SK-N-SH treated with all-trans-retinoic acid at 6 μM for 48 hours (cell line): ENCODE measurements around the gene CACNA2D3.

ENCODE experiments used
- ATAC-seq: fragments of 200-7000 bp; cut with Tn5 transposase; 3 replicates; pipeline ENCODE4 v1.9.1; 2020; ENCODE audit warnings: mild to moderate bottlenecking, moderate library complexity
- ARNTL ChIP-seq: fragments of 450-650 bp; formaldehyde crosslinking; IDR thresholded peaks from 2 replicates; pipeline ENCODE4 v1.5.0; 2020; ENCODE audit warnings: low read depth, mild to moderate bottlenecking, moderate library complexity, borderline replicate concordance
- BACH2 ChIP-seq: fragments of 250-450 bp; sonication (Bioruptor Pico); IDR thresholded peaks from 2 replicates; pipeline ENCODE4 v1.9.0; 2021; ENCODE audit warnings: mild to moderate bottlenecking, borderline replicate concordance
- CREB5 ChIP-seq: fragments of 250-450 bp; sonication (Bioruptor Pico); IDR thresholded peaks from 2 replicates; pipeline ENCODE4 v1.5.1; 2020; ENCODE audit warnings: low read depth, mild to moderate bottlenecking, moderate library complexity
- CSDC2 ChIP-seq: fragments of 250-450 bp; sonication (Bioruptor Pico); IDR thresholded peaks from 2 replicates; pipeline ENCODE4 v1.5.0; 2020; ENCODE audit warnings: mild to moderate bottlenecking, moderate library complexity
- CSRNP3 ChIP-seq: fragments of 250-450 bp; sonication (Bioruptor Pico); IDR thresholded peaks from 2 replicates; pipeline ENCODE4 v1.5.1; 2021; ENCODE audit warnings: mild to moderate bottlenecking, moderate library complexity
- ESRRG ChIP-seq: fragments of 250-450 bp; sonication (Bioruptor Pico); IDR thresholded peaks from 2 replicates; pipeline ENCODE4 v1.6.1; 2021; ENCODE audit warnings: mild to moderate bottlenecking
- GLIS3 ChIP-seq: fragments of 250-450 bp; sonication (Bioruptor Pico); IDR thresholded peaks from 2 replicates; pipeline ENCODE4 v1.5.0; 2020; ENCODE audit warnings: mild to moderate bottlenecking, moderate library complexity
- ISL1 ChIP-seq: fragments of 250-450 bp; sonication (Bioruptor Pico); IDR thresholded peaks from 2 replicates; pipeline ENCODE4 v2.1.2; 2022; ENCODE audit warnings: mild to moderate bottlenecking, moderate library complexity
- OSR1 ChIP-seq: fragments of 250-450 bp; sonication (Bioruptor Pico); IDR thresholded peaks from 2 replicates; pipeline ENCODE4 v1.8.0; 2022; ENCODE audit warnings: moderate library complexity, mild to moderate bottlenecking, inconsistent platforms
- PATZ1 ChIP-seq: fragments of 250-450 bp; sonication (Bioruptor Pico); IDR thresholded peaks from 2 replicates; pipeline ENCODE4 v1.8.0; 2020; ENCODE audit warnings: mild to moderate bottlenecking, moderate library complexity, borderline replicate concordance
- POU6F1 ChIP-seq: fragments of 250-450 bp; sonication (Bioruptor Pico); IDR thresholded peaks from 2 replicates; pipeline ENCODE4 v1.8.0; 2021; ENCODE audit warnings: low read depth, mild to moderate bottlenecking, moderate library complexity, borderline replicate concordance
- PPARA ChIP-seq: fragments of 250-450 bp; sonication (Bioruptor Pico); IDR thresholded peaks from 2 replicates; pipeline ENCODE4 v1.5.0; 2020; ENCODE audit warnings: mild to moderate bottlenecking, borderline replicate concordance
- RARB ChIP-seq: fragments of 250-450 bp; sonication (Bioruptor Pico); IDR thresholded peaks from 2 replicates; pipeline ENCODE4 v1.8.0; 2021; ENCODE audit warnings: mild to moderate bottlenecking, moderate library complexity
- SNAI2 ChIP-seq: fragments of 250-450 bp; sonication (Bioruptor Pico); IDR thresholded peaks from 2 replicates; pipeline ENCODE4 v1.5.0; 2020; ENCODE audit warnings: mild to moderate bottlenecking, moderate library complexity
- TCF4 ChIP-seq: fragments of 250-450 bp; sonication (Bioruptor Pico); IDR thresholded peaks from 2 replicates; pipeline ENCODE4 v1.8.0; 2021; ENCODE audit warnings: mild to moderate bottlenecking, moderate library complexity, borderline replicate concordance
- TOX ChIP-seq: fragments of 250-450 bp; sonication (Bioruptor Pico); IDR thresholded peaks from 2 replicates; pipeline ENCODE4 v1.8.0; 2021; ENCODE audit warnings: mild to moderate bottlenecking, moderate library complexity, borderline replicate concordance
- TSHZ2 ChIP-seq: fragments of 250-450 bp; sonication (Bioruptor Pico); IDR thresholded peaks from 2 replicates; pipeline ENCODE4 v1.5.0; 2020; ENCODE audit warnings: mild to moderate bottlenecking, moderate library complexity
- ZC3H10 ChIP-seq: fragments of 250-450 bp; sonication (Bioruptor Pico); IDR thresholded peaks from 2 replicates; pipeline ENCODE4 v1.5.1; 2021; ENCODE audit warnings: mild to moderate bottlenecking, moderate library complexity
- ZFP3 ChIP-seq: fragments of 250-450 bp; sonication (Bioruptor Pico); IDR thresholded peaks from 2 replicates; pipeline ENCODE4 v1.5.0; 2020; ENCODE audit warnings: mild to moderate bottlenecking, moderate library complexity
- ZFP30 ChIP-seq: fragments of 450-650 bp; formaldehyde crosslinking; IDR thresholded peaks from 2 replicates; pipeline ENCODE4 v1.5.0; 2022; ENCODE audit warnings: mild to moderate bottlenecking, moderate library complexity
- ZNF565 ChIP-seq: fragments of 450-650 bp; formaldehyde crosslinking; conservative IDR thresholded peaks from 2 replicates; pipeline ENCODE4 v1.5.0; 2020; ENCODE audit warnings: low read depth, mild to moderate bottlenecking, moderate library complexity
- ZNF70 ChIP-seq: fragments of 450-650 bp; formaldehyde crosslinking; IDR thresholded peaks from 2 replicates; pipeline ENCODE4 v1.5.0; 2020; ENCODE audit warnings: mild to moderate bottlenecking, moderate library complexity
- ZNF8 ChIP-seq: fragments of 450-650 bp; formaldehyde crosslinking; IDR thresholded peaks from 2 replicates; pipeline ENCODE4 v1.5.0; 2020; ENCODE audit warnings: mild to moderate bottlenecking, moderate library complexity

Gene CACNA2D3

GRCh38 chr3:54157860-54158259 is 35.5 kb downstream of the CACNA2D3 start (continued):
- no peak for TF ChIP-seq CREB5 (CRISPR knock-in tag)
- TF ChIP-seq ESRRG (CRISPR knock-in tag) = no peak

GRCh38 chr3:54159917-54160316 is 37.6 kb downstream of the CACNA2D3 start:
- ATAC-seq = no peak
- TF ChIP-seq PPARA (CRISPR knock-in tag) (no peak), ZNF70 (CRISPR knock-in tag) (no peak), ZFP3 (CRISPR knock-in tag) (no peak), ESRRG (CRISPR knock-in tag) (no peak), TSHZ2 (no peak), ZC3H10 (CRISPR knock-in tag) (no peak), ZFP30 (CRISPR knock-in tag) (no peak), PATZ1 (CRISPR knock-in tag) (no peak), RARB (no peak), POU6F1 (CRISPR knock-in tag) (no peak), CSDC2 (CRISPR knock-in tag) (no peak), BACH2 (CRISPR knock-in tag) (no peak), ZNF8 (CRISPR knock-in tag) (no peak), OSR1 (CRISPR knock-in tag) (no peak), ISL1 (no peak), TOX (no peak), SNAI2 (no peak), CSRNP3 (CRISPR knock-in tag) (no peak)

- no peak for TF ChIP-seq ESRRG (CRISPR knock-in tag)
- no peak for TF ChIP-seq ZNF565 (CRISPR knock-in tag)
- TF ChIP-seq TOX = no peak
- no peak for TF ChIP-seq ZFP3 (CRISPR knock-in tag)
- TF ChIP-seq, all 23 proteins: peak for 0
- no peak for ATAC-seq
Measured at GRCh38 chr3:54163441-54163840, 41.1 kb downstream of the CACNA2D3 start.

GRCh38 chr3:54164192-54164975 is 42.0 kb downstream of the CACNA2D3 start:
- ATAC-seq = no peak
- TF ChIP-seq BACH2 (CRISPR knock-in tag) = no peak
- no peak for TF ChIP-seq OSR1 (CRISPR knock-in tag)
- TF ChIP-seq ZNF70 (CRISPR knock-in tag) = no peak
- no peak for TF ChIP-seq GLIS3 (CRISPR knock-in tag)
- no peak for TF ChIP-seq ZFP30 (CRISPR knock-in tag)
- no peak for TF ChIP-seq RARB
- TF ChIP-seq CREB5 (CRISPR knock-in tag) = no peak
- no peak for TF ChIP-seq CSDC2 (CRISPR knock-in tag)
- TF ChIP-seq TOX = no peak
- no peak for TF ChIP-seq ZNF565 (CRISPR knock-in tag)
- no peak for TF ChIP-seq CSRNP3 (CRISPR knock-in tag)
- TF ChIP-seq TCF4 (CRISPR knock-in tag) = no peak
- TF ChIP-seq ARNTL = no peak
- no peak for TF ChIP-seq PPARA (CRISPR knock-in tag)
- TF ChIP-seq ZFP3 (CRISPR knock-in tag) = no peak
- TF ChIP-seq SNAI2 = no peak
- TF ChIP-seq ESRRG (CRISPR knock-in tag) = no peak
- no peak for TF ChIP-seq ZNF8 (CRISPR knock-in tag)
